SK-MEL-5 (cell line): ENCODE measurements around the gene ATP13A2. TPM values are rescaled to one million over a fixed set of nuclear protein-coding genes. Genes with fewer than 3 reads are reported as not detected.
A peak's percentile ranks its signal among the peaks of the same experiment; 100 is the strongest.

Experiments used
- DNase-seq: peaks from one replicate; pipeline ENCODE4 v3.0.0-alpha.2; 2016; ENCODE audit warnings: low read depth, low spot score
- in situ Hi-C: cut with HindIII; loops from 2 replicates; pipeline ENCODE4 v1.10.0; 2016; ENCODE audit warnings: low sequenced_read_pairs, high pct_unique_total_duplicates, low pct_unique_long_range_greater_than_20kb
- total RNA-seq: library from RNA; depleted of rRNA; stranded (reverse); fragments of >200 nt; shearing (Covaris generic); gene quantifications from 2 replicates; pipeline ENCODE4 v1.2.3, GENCODE V29; 2014

ATP13A2 gene
- total RNA-seq, 1 experiment from 2014 or later: 46.7 TPM

- DNase-seq: no peak
- in situ Hi-C loops: no loop called here
Measured at GRCh38 chr1:16988210-16988609, 23.5 kb downstream of the ATP13A2 start.

- no peak for DNase-seq
- in situ Hi-C loops: no loop called here
Measured at GRCh38 chr1:16986962-16987361, 24.8 kb downstream of the ATP13A2 start.

GRCh38 chr1:16986560-16986959, 25.2 kb downstream of the ATP13A2 start:
- DNase-seq: no peak
- in situ Hi-C loops: no loop called here

- in situ Hi-C loops: no loop called here
- no peak for DNase-seq
Measured at GRCh38 chr1:16986113-16986512, 25.6 kb downstream of the ATP13A2 start.

- no peak for DNase-seq
- in situ Hi-C loops: no loop called here
Measured at GRCh38 chr1:16984717-16985116, 27.0 kb downstream of the ATP13A2 start.

- DNase-seq: no peak
- in situ Hi-C loops: no loop called here
Measured at GRCh38 chr1:16983649-16984048, 28.1 kb downstream of the ATP13A2 start.

- in situ Hi-C loops: no loop called here
- DNase-seq: no peak
Measured at GRCh38 chr1:16982902-16983301, 28.8 kb downstream of the ATP13A2 start.

- in situ Hi-C loops: no loop called here
- DNase-seq: peak; percentile 21
Measured at GRCh38 chr1:16981269-16981849, 30.4 kb downstream of the ATP13A2 start.

- DNase-seq: no peak
Measured at GRCh38 chr1:16980473-16981268, 31.1 kb downstream of the ATP13A2 start, which contains the start of gene MFAP2. Gene MFAP2, minus strand, starts transcription at chr1:16980620. Its CDS starts 2,347 bp downstream, at chr1:16978273.

GRCh38 chr1:16979475-16980327, 32.0 kb downstream of the ATP13A2 start:
- DNase-seq: no peak
- in situ Hi-C loops: no loop called here

More at GRCh38 chr1:16980473-16981268, 31.1 kb downstream of the ATP13A2 start, which contains the start of gene MFAP2:
- in situ Hi-C loops: no loop called here

GRCh38 chr1:16978567-16979474, 32.9 kb downstream of the ATP13A2 start:
- in situ Hi-C loops: no loop called here
- DNase-seq: peak; percentile 32

- DNase-seq: no peak
- in situ Hi-C loops: no loop called here
Measured at GRCh38 chr1:16978139-16978538, 33.6 kb downstream of the ATP13A2 start.

GRCh38 chr1:16977377-16977776, 34.4 kb downstream of the ATP13A2 start:
- DNase-seq: no peak
- in situ Hi-C loops: no loop called here

GRCh38 chr1:16976966-16977365, 34.8 kb downstream of the ATP13A2 start:
- in situ Hi-C loops: no loop called here
- no peak for DNase-seq

- in situ Hi-C loops: no loop called here
- no peak for DNase-seq
Measured at GRCh38 chr1:16975838-16976237, 35.9 kb downstream of the ATP13A2 start.

- in situ Hi-C loops: no loop called here
- DNase-seq: no peak
Measured at GRCh38 chr1:16975211-16975610, 36.5 kb downstream of the ATP13A2 start.

- in situ Hi-C loops: no loop called here
Measured at GRCh38 chr1:16973215-16973614, 38.5 kb downstream of the ATP13A2 start.

More at GRCh38 chr1:16973215-16973614, 38.5 kb downstream of the ATP13A2 start:
- DNase-seq: no peak
